Keratinocyte (primary cell): Measurements from ENCODE around the gene ZFR2. TPM values are rescaled to one million over a fixed set of nuclear protein-coding genes. Genes with fewer than 3 reads are reported as not detected.
A peak's percentile ranks its signal among the peaks of the same experiment; 100 is the strongest.

Experiments
- DNase-seq: peaks from one replicate; pipeline ENCODE4 v3.0.0-alpha.2; 2011; ENCODE audit warnings: low read depth, missing footprints, low spot score
- FAIRE-seq: peaks from 2 replicates; lab custom pipeline; 2011; peaks lifted over from hg19 to GRCh38; lab: Jason Lieb, UNC
- H2AFZ ChIP-seq: 2 replicates; pipeline ENCODE4 v1.6.0; 2012; ENCODE audit warnings: low read length, control low read depth, inconsistent platforms; ENCODE audit not compliant: control insufficient read depth
- H3K27ac ChIP-seq: 2 replicates; pipeline ENCODE4 v1.5.1; 2011; ENCODE audit warnings: low read length; ENCODE audit not compliant: control insufficient read depth, insufficient read depth
- H3K27me3 ChIP-seq: 3 replicates; pipeline ENCODE4 v1.6.0; 2011; ENCODE audit warnings: low read length; ENCODE audit not compliant: control insufficient read depth, insufficient read depth; ENCODE audit errors: extremely low read depth
- H3K36me3 ChIP-seq, 2 experiments: 2 replicates in 1 of 2; 3 replicates in 1 of 2; pipeline ENCODE4 v1.5.1; 2011; ENCODE audit warnings: low read length in 2 of 2, mild to moderate bottlenecking in 1 of 2; ENCODE audit not compliant: control insufficient read depth in 2 of 2, insufficient read depth in 2 of 2; ENCODE audit errors: extremely low read depth in 1 of 2
- H3K4me1 ChIP-seq: 3 replicates; pipeline ENCODE4 v1.5.1; 2011; ENCODE audit warnings: low read length; ENCODE audit not compliant: control insufficient read depth, insufficient read depth; ENCODE audit errors: extremely low read depth
- H3K4me2 ChIP-seq: 3 replicates; pipeline ENCODE4 v1.6.0; 2011; ENCODE audit warnings: low read depth, low read length; ENCODE audit not compliant: control insufficient read depth, insufficient read depth; ENCODE audit errors: extremely low read depth
- H3K4me3 ChIP-seq, 3 experiments: fragments of 200-600 bp in 1 of 3; sonication (generic) in 1 of 3; 2 replicates in 2 of 3; 3 replicates in 1 of 3; pipeline ENCODE4 v1.5.1; 2011 to 2016; ENCODE audit warnings: low read length in 3 of 3, mild to moderate bottlenecking in 3 of 3, control low read depth in 2 of 3, inconsistent platforms in 1 of 3, low read depth in 1 of 3, mixed read lengths in 1 of 3, mixed run types in 1 of 3, moderate library complexity in 1 of 3; ENCODE audit not compliant: control insufficient read depth in 2 of 3, insufficient read depth in 2 of 3; ENCODE audit errors: extremely low read depth in 1 of 3
- H3K79me2 ChIP-seq: 2 replicates; pipeline ENCODE4 v1.6.0; 2012; ENCODE audit warnings: low read length; ENCODE audit not compliant: control insufficient read depth, insufficient read depth
- H3K9ac ChIP-seq: 3 replicates; pipeline ENCODE4 v1.6.0; 2011; ENCODE audit warnings: low read length; ENCODE audit not compliant: control insufficient read depth, insufficient read depth; ENCODE audit errors: extremely low read depth
- H3K9me1 ChIP-seq: 3 replicates; pipeline ENCODE4 v1.6.0; 2011; ENCODE audit warnings: low read length; ENCODE audit not compliant: control insufficient read depth, insufficient read depth; ENCODE audit errors: extremely low read depth
- H3K9me3 ChIP-seq: 2 replicates; pipeline ENCODE4 v1.5.1; 2012; ENCODE audit warnings: low read depth, low read length; ENCODE audit not compliant: control insufficient read depth
- H4K20me1 ChIP-seq: 3 replicates; pipeline ENCODE4 v1.6.0; 2011; ENCODE audit warnings: low read length; ENCODE audit not compliant: control insufficient read depth, insufficient read depth; ENCODE audit errors: extremely low read depth
- EZH2 ChIP-seq: IDR thresholded peaks from one replicate; pipeline ENCODE4 v1.6.1; 2012; ENCODE audit warnings: inconsistent platforms, mild to moderate bottlenecking, low read length, moderate library complexity
- dilution Hi-C: fragments of 300-500 bp; cut with MboI; formaldehyde crosslinking; loops from one replicate; pipeline ENCODE4 v1.7.0; 2020; ENCODE audit warnings: low sequenced_read_pairs; ENCODE audit not compliant: extremely low pct_ligation_motif_present
- polyA plus RNA-seq, 5 experiments: library from polyadenylated mRNA; depleted of rRNA in 3 of 5; stranded (reverse) in 3 of 5; stranded (forward) in 1 of 5; unstranded in 1 of 5; fragments of >200 nt; gene quantifications; 1 replicate in 1 of 5; 2 replicates in 3 of 5; 3 replicates in 1 of 5; pipeline versions ENCODE4 v1.2.1 to v1.2.3, GENCODE V29; 2011 to 2012; ENCODE audit warnings: missing spikeins in 2 of 5, low read depth in 1 of 5, low replicate concordance in 1 of 5
- TF ChIP-seq, protein P1 (sequence below), 3 experiments: IDR thresholded peaks in 1 of 3; conservative IDR thresholded peaks in 1 of 3; optimal IDR thresholded peaks in 1 of 3; 2 replicates in 2 of 3; 3 replicates in 1 of 3; pipeline versions ENCODE3 to v1.5.1; 2011; ENCODE audit warnings: low read length in 3 of 3, mild to moderate bottlenecking in 3 of 3, moderate library complexity in 2 of 3, control low read depth in 1 of 3, inconsistent platforms in 1 of 3; ENCODE audit not compliant: insufficient read depth in 2 of 3; ENCODE audit errors: extremely low read depth in 1 of 3

ZFR2 gene
- polyA plus RNA-seq, 1 donor (not counting 4 experiments of a cell fraction or from before 2014, with no cell fraction given), result not detected

DNA sequence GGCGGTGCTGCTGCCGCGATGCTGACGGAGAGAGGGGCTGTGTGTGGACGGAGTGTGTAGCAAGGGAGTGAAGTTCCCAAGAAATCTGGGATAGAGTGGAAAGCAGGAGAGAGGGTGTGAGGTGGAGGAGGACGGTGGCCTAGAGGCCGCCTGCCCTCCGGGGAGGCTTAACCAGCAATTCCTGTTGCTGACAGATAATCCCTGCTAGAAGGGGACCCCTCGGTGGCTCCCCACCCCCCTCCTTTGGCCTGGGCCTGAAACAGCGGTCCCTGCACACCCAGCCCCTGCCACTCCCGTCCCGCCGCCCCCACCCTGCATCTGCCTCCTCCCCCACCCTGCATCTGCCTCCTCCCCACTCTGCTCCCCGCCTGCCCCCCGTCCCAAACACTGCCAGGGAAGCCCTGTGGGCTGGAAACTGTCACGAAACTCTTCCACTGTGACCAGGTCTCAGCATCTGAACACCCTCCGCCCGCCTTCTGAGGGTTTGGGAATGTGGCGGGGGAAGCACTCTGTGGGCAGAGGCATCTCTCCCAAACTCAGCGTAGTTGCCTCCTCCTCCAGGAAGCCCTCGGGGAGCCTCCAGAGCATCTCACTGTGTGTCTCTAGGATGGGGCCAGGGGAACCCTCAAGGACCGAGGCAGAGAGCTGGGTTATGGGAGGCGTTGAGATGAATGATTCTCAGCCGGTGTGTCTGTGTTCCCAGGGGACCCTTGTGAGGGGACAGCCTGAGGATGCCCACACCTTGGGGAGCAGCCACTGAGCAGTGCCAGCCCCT, 65.5 kb downstream of the ZFR2 start:
- FAIRE-seq, result no peak
- TF ChIP-seq, protein P1, sequence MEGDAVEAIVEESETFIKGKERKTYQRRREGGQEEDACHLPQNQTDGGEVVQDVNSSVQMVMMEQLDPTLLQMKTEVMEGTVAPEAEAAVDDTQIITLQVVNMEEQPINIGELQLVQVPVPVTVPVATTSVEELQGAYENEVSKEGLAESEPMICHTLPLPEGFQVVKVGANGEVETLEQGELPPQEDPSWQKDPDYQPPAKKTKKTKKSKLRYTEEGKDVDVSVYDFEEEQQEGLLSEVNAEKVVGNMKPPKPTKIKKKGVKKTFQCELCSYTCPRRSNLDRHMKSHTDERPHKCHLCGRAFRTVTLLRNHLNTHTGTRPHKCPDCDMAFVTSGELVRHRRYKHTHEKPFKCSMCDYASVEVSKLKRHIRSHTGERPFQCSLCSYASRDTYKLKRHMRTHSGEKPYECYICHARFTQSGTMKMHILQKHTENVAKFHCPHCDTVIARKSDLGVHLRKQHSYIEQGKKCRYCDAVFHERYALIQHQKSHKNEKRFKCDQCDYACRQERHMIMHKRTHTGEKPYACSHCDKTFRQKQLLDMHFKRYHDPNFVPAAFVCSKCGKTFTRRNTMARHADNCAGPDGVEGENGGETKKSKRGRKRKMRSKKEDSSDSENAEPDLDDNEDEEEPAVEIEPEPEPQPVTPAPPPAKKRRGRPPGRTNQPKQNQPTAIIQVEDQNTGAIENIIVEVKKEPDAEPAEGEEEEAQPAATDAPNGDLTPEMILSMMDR (optimal IDR thresholded peaks at IDR 0.05 in 1 of 3, IDR thresholded peaks at IDR 0.05 in 1 of 3, conservative IDR thresholded peaks at IDR 0.05 in 1 of 3; ENCODE audit: extremely low read depth in 1 of 3, insufficient read depth in 2 of 3, low read length in 3 of 3), result no peak
- TF ChIP-seq EZH2, result no peak
- dilution Hi-C loops, result no loop called here

DNA sequence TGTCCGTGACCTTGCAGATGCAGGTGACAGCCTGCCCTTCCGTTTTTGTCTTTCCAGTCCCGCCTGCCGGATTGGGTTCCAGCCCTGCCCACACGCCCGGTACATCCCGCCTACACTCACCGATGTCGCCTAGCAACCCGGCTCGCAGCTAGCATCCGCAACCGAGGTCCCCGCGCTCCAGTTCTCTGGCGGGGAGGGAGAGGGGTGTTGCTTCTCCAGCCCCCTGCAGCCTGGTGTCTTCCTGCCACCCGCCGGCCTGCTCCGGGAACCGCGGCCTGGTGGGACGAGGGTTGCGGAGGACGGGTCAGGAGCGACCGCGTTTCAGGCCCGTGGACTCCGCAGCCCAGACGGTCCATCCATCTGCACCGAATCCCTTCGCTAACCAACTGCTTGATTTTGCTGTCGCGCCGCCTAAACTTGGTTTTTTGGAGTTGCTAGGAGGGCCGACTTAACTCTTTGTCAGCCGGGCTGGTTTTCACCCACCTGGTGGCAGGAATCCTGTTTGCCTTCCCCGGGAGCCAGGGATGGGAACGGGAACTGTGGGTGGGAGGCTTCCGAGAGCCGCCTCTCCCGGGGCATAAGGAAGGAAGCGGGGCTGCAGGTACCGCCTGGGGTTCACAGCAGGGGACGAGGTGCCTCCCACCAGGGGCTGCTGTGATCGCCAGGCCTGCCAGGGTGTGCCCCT, 67.3 kb downstream of the ZFR2 start:
- Histone ChIP-seq H4K20me1 (no peaks in the 10 kb centered on the region), H3K79me2 (no peaks in the 10 kb centered on the region), H3K27ac (no peak overlapping the region), H2AFZ (no peak overlapping the region), H3K4me2 (peak overlapping the region; percentile 10), H3K4me3 (no peak overlapping the region), H3K9me3 (no peaks in the 10 kb centered on the region), H3K36me3 (no peaks in the 10 kb centered on the region), H3K27me3 (peaks cover 30% of the 10 kb centered on the region), H3K9me1 (no peaks in the 10 kb centered on the region), H3K9ac (no peak overlapping the region), H3K4me1 (peaks cover 2% of the 10 kb centered on the region)
- peak; percentile 84 for TF ChIP-seq EZH2
- TF ChIP-seq, protein P1 (optimal IDR thresholded peaks at IDR 0.05 in 1 of 3, IDR thresholded peaks at IDR 0.05 in 1 of 3, conservative IDR thresholded peaks at IDR 0.05 in 1 of 3; ENCODE audit: extremely low read depth in 1 of 3, insufficient read depth in 2 of 3, low read length in 3 of 3), result peak in 1 of 3 experiments; percentile 27
- FAIRE-seq (no peak), DNase-seq (no peak)
- dilution Hi-C loops, result no loop called here

More for the DNA sequence above, 65.5 kb downstream of the ZFR2 start:
- no peak for DNase-seq
- Histone ChIP-seq H3K36me3 (no peaks in the 10 kb centered on the region), H3K9me1 (no peaks in the 10 kb centered on the region), H3K9ac (no peak overlapping the region), H3K27me3 (peaks cover 30% of the 10 kb centered on the region), H3K4me2 (no peak overlapping the region), H3K9me3 (peaks cover 4% of the 10 kb centered on the region), H3K4me3 (no peak overlapping the region), H4K20me1 (no peaks in the 10 kb centered on the region), H3K4me1 (peaks cover 2% of the 10 kb centered on the region), H2AFZ (no peak overlapping the region), H3K27ac (no peak overlapping the region), H3K79me2 (no peaks in the 10 kb centered on the region)
